ENCODE measurements around the gene MGAT5.

The MGAT5 gene

GRCh38 chr2:134301928-134302260, 48.0 kb downstream of the MGAT5 start:
- Histone ChIP-seq H3K4me1 (ENCODE audit: control insufficient read depth, insufficient read depth, low read length) (peaks cover 3% of the 10 kb centered on the region; the same call in 1 of the 2 replicates), H3K36me3 (ENCODE audit: control insufficient read depth, insufficient read depth, low read length) (no peaks in the 10 kb centered on the region), H3K27me3 (ENCODE audit: control insufficient read depth, insufficient read depth, low read length) (no peaks in the 10 kb centered on the region), H3K27ac (ENCODE audit: low read length) (no peak overlapping the region), H3K9me3 (ENCODE audit: control insufficient read depth, insufficient read depth, low read length) (no peaks in the 10 kb centered on the region), H3K4me3 (ENCODE audit: low read length) (no peak overlapping the region)
- no peak for DNase-seq (ENCODE audit: low read depth, low spot score)
- no CpG with 5 or more reads among the region's 2 CpGs for WGBS (ENCODE audit: insufficient coverage, insufficient read length)

- H3K4me1 ChIP-seq (ENCODE audit: control insufficient read depth, insufficient read depth, low read length): peaks cover 3% of the 10 kb centered on the region; the same call in 1 of the 2 replicates
- H3K36me3 ChIP-seq (ENCODE audit: control insufficient read depth, insufficient read depth, low read length): no peaks in the 10 kb centered on the region
- H3K27me3 ChIP-seq (ENCODE audit: control insufficient read depth, insufficient read depth, low read length): no peaks in the 10 kb centered on the region
- no peak for DNase-seq (ENCODE audit: low read depth, low spot score)
- no peak overlapping the region for H3K4me3 ChIP-seq (ENCODE audit: low read length)
- WGBS (ENCODE audit: insufficient coverage, insufficient read length): no CpG with 5 or more reads among the region's 3 CpGs
- no peak overlapping the region for H3K27ac ChIP-seq (ENCODE audit: low read length)
- H3K9me3 ChIP-seq (ENCODE audit: control insufficient read depth, insufficient read depth, low read length): no peaks in the 10 kb centered on the region
Observed at GRCh38 chr2:134304394-134305108, 50.7 kb downstream of the MGAT5 start.

GRCh38 chr2:134305109-134305491, 51.2 kb downstream of the MGAT5 start:
- Histone ChIP-seq H3K36me3 (ENCODE audit: control insufficient read depth, insufficient read depth, low read length) (no peaks in the 10 kb centered on the region), H3K4me3 (ENCODE audit: low read length) (no peak overlapping the region), H3K4me1 (ENCODE audit: control insufficient read depth, insufficient read depth, low read length) (peaks cover 3% of the 10 kb centered on the region; the same call in 1 of the 2 replicates), H3K27me3 (ENCODE audit: control insufficient read depth, insufficient read depth, low read length) (no peaks in the 10 kb centered on the region), H3K9me3 (ENCODE audit: control insufficient read depth, insufficient read depth, low read length) (no peaks in the 10 kb centered on the region), H3K27ac (ENCODE audit: low read length) (no peak overlapping the region)
- WGBS (ENCODE audit: insufficient coverage, insufficient read length): no CpG with 5 or more reads among the region's 5 CpGs
- DNase-seq (ENCODE audit: low read depth, low spot score): no peak

- Histone ChIP-seq H3K36me3 (ENCODE audit: control insufficient read depth, insufficient read depth, low read length) (no peaks in the 10 kb centered on the region), H3K27ac (ENCODE audit: low read length) (no peak overlapping the region), H3K4me3 (ENCODE audit: low read length) (no peak overlapping the region), H3K9me3 (ENCODE audit: control insufficient read depth, insufficient read depth, low read length) (no peaks in the 10 kb centered on the region), H3K27me3 (ENCODE audit: control insufficient read depth, insufficient read depth, low read length) (no peaks in the 10 kb centered on the region), H3K4me1 (ENCODE audit: control insufficient read depth, insufficient read depth, low read length) (peaks cover 3% of the 10 kb centered on the region; the same call in 1 of the 2 replicates)
- WGBS (ENCODE audit: insufficient coverage, insufficient read length): no CpG with 5 or more reads among the region's 2 CpGs
- DNase-seq (ENCODE audit: low read depth, low spot score): no peak
Observed at GRCh38 chr2:134306521-134306920, 52.6 kb downstream of the MGAT5 start.

GRCh38 chr2:134307334-134307733, 53.5 kb downstream of the MGAT5 start:
- H3K4me3 ChIP-seq (ENCODE audit: low read length): no peak overlapping the region
- no CpG with 5 or more reads among the region's 5 CpGs for WGBS (ENCODE audit: insufficient coverage, insufficient read length)
- H3K27me3 ChIP-seq (ENCODE audit: control insufficient read depth, insufficient read depth, low read length): no peaks in the 10 kb centered on the region
- no peak overlapping the region for H3K27ac ChIP-seq (ENCODE audit: low read length)
- peaks cover 3% of the 10 kb centered on the region; the same call in 1 of the 2 replicates for H3K4me1 ChIP-seq (ENCODE audit: control insufficient read depth, insufficient read depth, low read length)
- DNase-seq (ENCODE audit: low read depth, low spot score): no peak
- no peaks in the 10 kb centered on the region for H3K36me3 ChIP-seq (ENCODE audit: control insufficient read depth, insufficient read depth, low read length)
- H3K9me3 ChIP-seq (ENCODE audit: control insufficient read depth, insufficient read depth, low read length): no peaks in the 10 kb centered on the region

GRCh38 chr2:134308474-134309385, 54.9 kb downstream of the MGAT5 start:
- no peaks in the 10 kb centered on the region for H3K9me3 ChIP-seq (ENCODE audit: control insufficient read depth, insufficient read depth, low read length)
- H3K27me3 ChIP-seq (ENCODE audit: control insufficient read depth, insufficient read depth, low read length): no peaks in the 10 kb centered on the region
- 95% methylated on average over 1 of the region's 3 CpGs for WGBS (ENCODE audit: insufficient coverage, insufficient read length)
- no peaks in the 10 kb centered on the region for H3K36me3 ChIP-seq (ENCODE audit: control insufficient read depth, insufficient read depth, low read length)
- H3K4me1 ChIP-seq (ENCODE audit: control insufficient read depth, insufficient read depth, low read length): peaks cover 3% of the 10 kb centered on the region; the same call in 1 of the 2 replicates
- H3K27ac ChIP-seq (ENCODE audit: low read length): no peak overlapping the region
- no peak overlapping the region for H3K4me3 ChIP-seq (ENCODE audit: low read length)
- DNase-seq (ENCODE audit: low read depth, low spot score): no peak

- no CpG with 5 or more reads among the region's 3 CpGs for WGBS (ENCODE audit: insufficient coverage, insufficient read length)
- Histone ChIP-seq H3K9me3 (ENCODE audit: control insufficient read depth, insufficient read depth, low read length) (no peaks in the 10 kb centered on the region), H3K27ac (ENCODE audit: low read length) (no peak overlapping the region), H3K36me3 (ENCODE audit: control insufficient read depth, insufficient read depth, low read length) (no peaks in the 10 kb centered on the region), H3K4me1 (ENCODE audit: control insufficient read depth, insufficient read depth, low read length) (peaks cover 1% of the 10 kb centered on the region; the same call in 1 of the 2 replicates), H3K27me3 (ENCODE audit: control insufficient read depth, insufficient read depth, low read length) (no peaks in the 10 kb centered on the region), H3K4me3 (ENCODE audit: low read length) (no peak overlapping the region)
- no peak for DNase-seq (ENCODE audit: low read depth, low spot score)
Observed at GRCh38 chr2:134310107-134311079, 56.5 kb downstream of the MGAT5 start.

- Histone ChIP-seq H3K27ac (ENCODE audit: low read length) (no peak overlapping the region), H3K4me1 (ENCODE audit: control insufficient read depth, insufficient read depth, low read length) (no peaks in the 10 kb centered on the region), H3K36me3 (ENCODE audit: control insufficient read depth, insufficient read depth, low read length) (no peaks in the 10 kb centered on the region; the same call in 1 of the 2 replicates), H3K4me3 (ENCODE audit: low read length) (no peak overlapping the region), H3K9me3 (ENCODE audit: control insufficient read depth, insufficient read depth, low read length) (no peaks in the 10 kb centered on the region), H3K27me3 (ENCODE audit: control insufficient read depth, insufficient read depth, low read length) (no peaks in the 10 kb centered on the region)
- no CpG with 5 or more reads among the region's 8 CpGs for WGBS (ENCODE audit: insufficient coverage, insufficient read length)
- DNase-seq (ENCODE audit: low read depth, low spot score): no peak
Observed at GRCh38 chr2:134312482-134312881, 58.6 kb downstream of the MGAT5 start.

GRCh38 chr2:134314202-134314601, 60.3 kb downstream of the MGAT5 start:
- no CpG with 5 or more reads among the region's 4 CpGs for WGBS (ENCODE audit: insufficient coverage, insufficient read length)
- H3K4me3 ChIP-seq (ENCODE audit: low read length): no peak overlapping the region
- no peaks in the 10 kb centered on the region for H3K4me1 ChIP-seq (ENCODE audit: control insufficient read depth, insufficient read depth, low read length)
- H3K36me3 ChIP-seq (ENCODE audit: control insufficient read depth, insufficient read depth, low read length): no peaks in the 10 kb centered on the region; the same call in 1 of the 2 replicates
- H3K27ac ChIP-seq (ENCODE audit: low read length): no peak overlapping the region
- no peaks in the 10 kb centered on the region for H3K9me3 ChIP-seq (ENCODE audit: control insufficient read depth, insufficient read depth, low read length)
- no peaks in the 10 kb centered on the region for H3K27me3 ChIP-seq (ENCODE audit: control insufficient read depth, insufficient read depth, low read length)
- no peak for DNase-seq (ENCODE audit: low read depth, low spot score)
